K562 (cell line): ENCODE results near the gene NDUFAF4. TPM values are rescaled to one million over a fixed set of nuclear protein-coding genes. Genes with fewer than 3 reads are reported as not detected.

ENCODE experiments used
- polyA plus RNA-seq, 8 experiments: library from polyadenylated mRNA; depleted of rRNA in 4 of 8; stranded (reverse) in 5 of 8; unstranded in 3 of 8; fragments of >200 nt; fragmentation: Nextera tagmentation in 2 of 8; fragmentation: Illumina TruSeq in 1 of 8; extraction: Ambion mirVana in 2 of 8; extraction: Trizol in 1 of 8; gene quantifications; 2 replicates each; pipeline versions ENCODE4 v1.2.1 to v1.2.3, GENCODE V29; 2011 to 2014; ENCODE audit warnings: inconsistent platforms in 1 of 8, missing spikeins in 1 of 8
- small RNA-seq: library from RNA; depleted of rRNA; stranded (forward); fragments of <200 nt; gene quantifications from one replicate; pipeline ENCODE3, GENCODE V24; 2014
- total RNA-seq, 7 experiments: library from RNA; depleted of rRNA in 6 of 7; stranded (reverse); fragments of >200 nt in 6 of 7; fragmentation: Illumina TruSeq in 2 of 7; extraction: Trizol in 2 of 7; gene quantifications; 2 replicates each; pipeline versions ENCODE4 v1.2.1 to v1.2.3, GENCODE V29; 2011 to 2021; ENCODE audit warnings: low replicate concordance in 1 of 7

NDUFAF4 gene
- total and polyA plus RNA-seq, 9 of the 15 experiments (the other 6 are each of a cell fraction or from before 2014, with no cell fraction given), result 45.0 to 418 (median 136) TPM

Small RNA genes lying within 50 kb of the gene (small RNA-seq; reads per million reads assigned to genes)
- not detected for gene RN7SL509P

Other genes starting within 250 kb of the NDUFAF4 start
- gene GPR63, start 60.4 kb downstream of the NDUFAF4 start, total RNA-seq (2014; rRNA removed), result 1.6 and 2.3 TPM in 2 replicates
- gene GPR63, start 60.4 kb downstream of the NDUFAF4 start, total RNA-seq (2014; rRNA removed; fragmentation: Illumina TruSeq; extraction: Trizol), result 4.4 and 4.7 TPM in 2 replicates
- 2.9 and 3.4 TPM in 2 replicates for gene GPR63, start 60.4 kb downstream of the NDUFAF4 start, total RNA-seq (2015; rRNA removed; fragmentation: Illumina TruSeq; extraction: Trizol)
- gene GPR63, start 60.4 kb downstream of the NDUFAF4 start, total RNA-seq (2021), result 3.6 and 3.7 TPM in 2 replicates
- 4.5 and 4.7 TPM in 2 replicates for gene GPR63, start 60.4 kb downstream of the NDUFAF4 start, polyA plus RNA-seq (2011; rRNA removed)
- gene GPR63, start 60.4 kb downstream of the NDUFAF4 start, polyA plus RNA-seq (2014; fragmentation: Illumina TruSeq; extraction: Trizol), result 3.7 and 5.1 TPM in 2 replicates
- 1 to 10 TPM; 2.1 to 2.5 TPM for gene GPR63, start 60.4 kb downstream of the NDUFAF4 start, polyA plus RNA-seq (2014; fragmentation: Nextera tagmentation; extraction: Ambion mirVana)
- gene GPR63, start 60.4 kb downstream of the NDUFAF4 start, polyA plus RNA-seq (2014; rRNA removed), result 3.7 and 4.3 TPM in 2 replicates
- 0.59 and 0.86 TPM in 2 replicates for gene KLHL32, start 26.8 kb upstream of the NDUFAF4 start, total RNA-seq (2014; rRNA removed)
- 0.57 and 0.58 TPM in 2 replicates for gene KLHL32, start 26.8 kb upstream of the NDUFAF4 start, total RNA-seq (2014; rRNA removed; fragmentation: Illumina TruSeq; extraction: Trizol)
- gene KLHL32, start 26.8 kb upstream of the NDUFAF4 start, total RNA-seq (2015; rRNA removed; fragmentation: Illumina TruSeq; extraction: Trizol), result 0.34 and 0.58 TPM in 2 replicates
- 0.55 and 0.81 TPM in 2 replicates for gene KLHL32, start 26.8 kb upstream of the NDUFAF4 start, total RNA-seq (2021)
- 0.60 and 1.5 TPM in 2 replicates for gene KLHL32, start 26.8 kb upstream of the NDUFAF4 start, polyA plus RNA-seq (2011; rRNA removed)
- 0.39 and 0.49 TPM in 2 replicates for gene KLHL32, start 26.8 kb upstream of the NDUFAF4 start, polyA plus RNA-seq (2014; fragmentation: Illumina TruSeq; extraction: Trizol)
- gene KLHL32, start 26.8 kb upstream of the NDUFAF4 start, polyA plus RNA-seq (2014; fragmentation: Nextera tagmentation; extraction: Ambion mirVana), result under 1 TPM; 0.53 to 0.69 TPM
- gene KLHL32, start 26.8 kb upstream of the NDUFAF4 start, polyA plus RNA-seq (2014; rRNA removed), result 0.25 and 1.3 TPM in 2 replicates